Prostate gland (tissue), 2 donors: Measurements from ENCODE around the gene NFAM1.
A peak's percentile ranks its signal among the peaks of the same experiment; 100 is the strongest.

Experiments used
- CTCF ChIP-seq, 4 experiments: fragments of 200-600 bp in 2 of 4; fragments of 450-650 bp in 2 of 4; sonication (generic) in 2 of 4; IDR thresholded peaks; 1 replicate in 3 of 4; 2 replicates in 1 of 4; pipeline ENCODE4 v1.5.1; 2016 to 2019; ENCODE audit warnings: antibody characterized with exemption in 4 of 4, mild to moderate bottlenecking in 2 of 4, moderate library complexity in 2 of 4
- POLR2A ChIP-seq: fragments of 450-650 bp; IDR thresholded peaks from one replicate; pipeline ENCODE4 v1.6.1; 2016; ENCODE audit warnings: antibody characterized with exemption, mild to moderate bottlenecking
- POLR2AphosphoS5 ChIP-seq: sonication (generic); formaldehyde crosslinking; IDR thresholded peaks from one replicate; pipeline ENCODE4 v1.6.1; 2017; ENCODE audit warnings: antibody characterized with exemption

DNA sequence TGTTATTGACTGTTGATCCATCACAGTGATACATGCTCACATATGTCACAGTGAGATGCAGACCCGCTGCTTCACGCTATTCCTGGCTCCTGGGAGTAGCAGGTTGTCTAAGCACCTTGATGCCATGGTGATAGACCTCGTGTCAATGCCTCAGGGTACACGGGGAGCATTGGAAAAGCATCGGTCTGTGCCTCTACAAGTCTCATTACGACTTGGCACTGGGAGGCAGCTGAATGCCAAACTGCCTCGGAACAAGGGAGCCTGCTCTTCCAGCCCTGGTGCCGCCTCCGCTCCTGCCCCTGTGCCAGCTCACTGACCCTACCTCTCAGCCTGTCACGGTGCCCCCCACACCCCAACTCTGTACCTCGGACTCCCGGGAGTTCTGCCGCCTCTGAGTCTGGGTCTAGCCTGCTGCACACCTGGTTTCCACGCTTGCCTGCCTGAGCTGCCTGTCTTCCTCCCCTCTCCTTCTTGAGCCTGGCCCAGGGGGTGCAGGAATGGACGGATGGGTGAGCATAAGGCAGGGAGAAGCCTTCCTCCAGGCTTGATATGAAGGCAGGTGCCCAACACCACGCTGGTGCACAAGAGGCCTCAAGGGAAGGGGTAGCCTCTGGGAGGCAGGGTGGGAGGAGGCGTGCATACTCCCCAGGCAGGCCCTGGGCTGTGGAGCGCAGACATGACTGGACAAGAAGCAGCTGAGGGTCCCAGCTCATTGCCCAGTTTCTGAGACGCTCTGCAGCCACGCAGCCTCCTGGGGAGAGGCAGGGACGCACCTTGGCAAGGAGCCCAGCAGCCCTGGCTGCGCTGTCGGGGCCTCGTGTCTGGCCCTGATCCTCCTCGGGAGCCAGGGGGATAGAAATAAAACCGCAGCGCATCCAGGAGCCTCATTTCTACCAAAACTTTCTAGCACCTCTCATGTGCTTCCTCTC, 1.8 kb upstream of the NFAM1 start:
- TF ChIP-seq POLR2A (no peak), CTCF (IDR thresholded peaks at IDR 0.05) (peak in 1 of 4 experiments; percentile 3), POLR2AphosphoS5 (peak; percentile 75)
